Dermis blood vessel endothelial cell (primary cell): ENCODE data around the gene TMA7B. TPM values are rescaled to one million over a fixed set of nuclear protein-coding genes. Genes with fewer than 3 reads are reported as not detected.

ENCODE experiments used
- DNase-seq: peaks from one replicate; pipeline ENCODE4 v3.0.0; 2010
- total RNA-seq: library from RNA; depleted of rRNA; stranded (reverse); fragments of >200 nt; gene quantifications from 2 replicates; pipeline ENCODE4 v1.2.3, GENCODE V29; 2014

TMA7B gene
- total RNA-seq: not detected in 2 replicates

GRCh38 chr22:39959640-39960447 is at the start of gene TMA7B:
Gene TMA7B, plus strand, starts transcription at chr22:39960397. Its CDS starts 3,978 bp downstream, at chr22:39964375.
- DNase-seq: peak; percentile 81

- DNase-seq: no peak
Measured at GRCh38 chr22:39910876-39911613, 49.2 kb upstream of the TMA7B start.

GRCh38 chr22:39913321-39913720 is 46.9 kb upstream of the TMA7B start:
- DNase-seq: no peak

GRCh38 chr22:39913886-39914285 is 46.3 kb upstream of the TMA7B start:
- DNase-seq: no peak

GRCh38 chr22:39914584-39914983 is 45.6 kb upstream of the TMA7B start:
- DNase-seq: no peak

- DNase-seq: no peak
Measured at GRCh38 chr22:39915295-39915726, 44.9 kb upstream of the TMA7B start.

- no peak for DNase-seq
Measured at GRCh38 chr22:39916496-39916895, 43.7 kb upstream of the TMA7B start.

GRCh38 chr22:39917197-39917643 is 43.0 kb upstream of the TMA7B start:
- DNase-seq: no peak

- DNase-seq: no peak
Measured at GRCh38 chr22:39917776-39918495, 42.3 kb upstream of the TMA7B start.

GRCh38 chr22:39920134-39920743 is 40.0 kb upstream of the TMA7B start:
- no peak for DNase-seq

GRCh38 chr22:39923696-39924095 is 36.5 kb upstream of the TMA7B start:
- no peak for DNase-seq

- DNase-seq: no peak
Measured at GRCh38 chr22:39924286-39924685, 35.9 kb upstream of the TMA7B start.

- no peak for DNase-seq
Measured at GRCh38 chr22:39925273-39925672, 34.9 kb upstream of the TMA7B start.

- DNase-seq: no peak
Measured at GRCh38 chr22:39925909-39926679, 34.1 kb upstream of the TMA7B start.

- no peak for DNase-seq
Measured at GRCh38 chr22:39926753-39927152, 33.4 kb upstream of the TMA7B start.

GRCh38 chr22:39927544-39927943 is 32.7 kb upstream of the TMA7B start:
- DNase-seq: no peak

- DNase-seq: no peak
Measured at GRCh38 chr22:39928536-39929520, 31.4 kb upstream of the TMA7B start.

GRCh38 chr22:39931251-39931650 is 28.9 kb upstream of the TMA7B start:
- DNase-seq: no peak

- no peak for DNase-seq
Measured at GRCh38 chr22:39932166-39932565, 28.0 kb upstream of the TMA7B start.

GRCh38 chr22:39932918-39933649 is 27.1 kb upstream of the TMA7B start:
- peak; percentile 62 for DNase-seq
